Aorta (tissue), 5 donors: ENCODE results near the gene IRAK1BP1. TPM values are rescaled to one million over a fixed set of nuclear protein-coding genes. Genes with fewer than 3 reads are reported as not detected.
"Not testable (repeated sequence)": the region's sequence is repeated elsewhere in the genome, so short reads cannot be mapped to it uniquely, and the experiment has no call there.

ENCODE experiments used
- ATAC-seq: fragments of 200-7000 bp; cut with Tn5 transposase; one replicate; pipeline ENCODE4 v1.9.1; 2022; ENCODE audit warnings: moderate library complexity; ENCODE audit not compliant: low FRiP score
- DNase-seq, 2 donors: peaks; one replicate each; pipeline ENCODE4 v3.0.0-alpha.2; 2020
- H3K27ac ChIP-seq, 2 donors: one replicate each; pipeline ENCODE4 v1.5.1; 2013; ENCODE audit warnings: low read length in 2 of 2, mild to moderate bottlenecking in 2 of 2, moderate library complexity in 2 of 2, control low read depth in 1 of 2, inconsistent platforms in 1 of 2, low read depth in 1 of 2
- H3K27me3 ChIP-seq, 2 donors: one replicate each; pipeline ENCODE4 v1.6.1; 2013; ENCODE audit warnings: control low read depth in 1 of 2, low read length in 1 of 2, mild to moderate bottlenecking in 1 of 2, moderate library complexity in 1 of 2; ENCODE audit not compliant: insufficient read depth in 2 of 2, control insufficient read depth in 1 of 2
- H3K36me3 ChIP-seq, 2 donors: one replicate each; pipeline ENCODE4 v1.6.1; 2013; ENCODE audit warnings: control low read depth in 1 of 2, low read length in 1 of 2, mild to moderate bottlenecking in 1 of 2; ENCODE audit not compliant: insufficient read depth in 2 of 2, control insufficient read depth in 1 of 2
- H3K4me1 ChIP-seq, 2 donors: one replicate each; pipeline ENCODE4 v1.6.1; 2013; ENCODE audit warnings: low read length in 2 of 2, control low read depth in 1 of 2, mild to moderate bottlenecking in 1 of 2, moderate library complexity in 1 of 2; ENCODE audit not compliant: insufficient read depth in 2 of 2, control insufficient read depth in 1 of 2
- H3K4me3 ChIP-seq, 2 donors: one replicate each; pipeline ENCODE4 v1.5.1; 2013; ENCODE audit warnings: low read length in 2 of 2, control low read depth in 1 of 2, mild to moderate bottlenecking in 1 of 2
- H3K9me3 ChIP-seq: one replicate; pipeline ENCODE4 v1.6.1; 2013; ENCODE audit warnings: mild to moderate bottlenecking, low read length; ENCODE audit not compliant: control insufficient read depth
- WGBS, 2 donors: extraction: QIAGEN DNeasy Blood & Tissue Kit; methylation state at CpG; one replicate each; pipeline ENCODE4 v1.1.7; 2013; 5-methylcytosine and 5-hydroxymethylcytosine counted together
- intact Hi-C, 2 donors: fragments of 100-400 bp; cut with DNase I; formaldehyde crosslinking; loops; one replicate each; pipeline versions ENCODE4 v1.14.2 to v1.15.0; 2022
- polyA plus RNA-seq, 2 donors: library from polyadenylated mRNA; stranded (reverse); fragments of 200-250 nt; gene quantifications; one replicate each; pipeline ENCODE4 v1.2.3, GENCODE V29; 2013
- total RNA-seq, 2 donors: library from RNA; stranded (reverse); fragmentation: NEBNext Ultra II Directional; extraction: Animal tissue kit (Norgen Biotek cat#: 25700); gene quantifications; one replicate each; pipeline ENCODE4 v1.2.1, GENCODE V29; 2021
- donor health status: healthy with polysubstance abuse.
- donor health status: Bipolar disorder and iron deficiency.
- donor health status: DM: no; HTN: no; CAD: no.
- donor health status: DM: no; HTN: no; CAD: no.
- donor health status: DM: yes; HTN: yes; CAD: no.

IRAK1BP1 gene
- total and polyA plus RNA-seq, 4 donors: 1.3 to 5.0 (median 2.8) TPM

GRCh38 chr6:78864957-78865356 lies 2.4 kb upstream of the IRAK1BP1 start:
- H3K27me3 ChIP-seq: no peaks in the 10 kb centered on the region
- ATAC-seq: no peak
- 87 to 93% methylated on average over 5 of the region's 5 CpGs for WGBS, 2 donors
- H3K4me1 ChIP-seq: no peaks in the 10 kb centered on the region
- H3K36me3 ChIP-seq: no peaks in the 10 kb centered on the region
- no peak overlapping the region for H3K4me3 ChIP-seq
- H3K27ac ChIP-seq: no peak overlapping the region
- no peaks in the 10 kb centered on the region for H3K9me3 ChIP-seq
- intact Hi-C loops: no loop called here
- no peak for DNase-seq

DNA sequence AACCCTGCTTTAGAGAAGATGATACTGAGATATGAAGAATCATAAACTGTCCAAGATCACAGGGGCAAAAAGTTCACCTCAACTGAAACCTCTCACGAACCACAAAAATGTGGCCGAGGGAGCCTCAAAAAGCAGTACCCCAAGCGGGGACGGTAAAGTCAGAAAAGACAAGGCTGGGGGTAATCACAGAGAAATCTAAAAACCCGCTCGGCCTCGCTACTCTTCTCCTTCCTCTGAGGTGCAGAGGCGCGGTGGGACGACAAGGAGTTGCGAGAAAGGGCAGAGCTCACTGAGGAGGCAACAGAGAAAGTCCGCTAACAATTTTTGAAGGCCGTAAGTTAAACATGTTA lies 356 bp upstream of the IRAK1BP1 start:
- intact Hi-C loops: no loop called here
- H3K27ac ChIP-seq: no peak overlapping the region

DNA sequence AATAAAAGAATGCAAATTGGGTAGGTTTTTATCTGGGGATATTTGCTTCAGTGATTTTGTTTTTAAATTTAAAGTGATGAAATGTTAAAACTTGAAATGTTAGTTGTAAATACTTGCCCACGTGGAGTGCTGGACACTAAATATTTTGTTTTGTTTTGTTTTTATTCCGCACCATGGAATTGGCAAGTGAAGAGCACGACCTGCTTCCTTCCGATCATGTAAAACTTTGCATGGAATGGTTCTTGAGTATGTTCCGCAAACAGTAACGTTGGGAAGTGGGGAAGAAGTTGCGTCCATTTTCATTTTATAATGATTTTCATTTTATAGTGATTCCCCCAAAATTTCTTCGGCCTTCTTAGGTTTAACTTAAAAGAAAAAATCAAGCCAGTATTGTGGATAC lies 765 bp downstream of the IRAK1BP1 start:
- DNase-seq: no peak
- Histone ChIP-seq H3K27ac (no peak overlapping the region), H3K4me3 (peak overlapping the region; percentile 43 to 70), H3K27me3 (no peaks in the 10 kb centered on the region), H3K9me3 (no peaks in the 10 kb centered on the region), H3K36me3 (no peaks in the 10 kb centered on the region), H3K4me1 (no peaks in the 10 kb centered on the region)
- no peak for ATAC-seq
- intact Hi-C loops: no loop called here
- 32 to 35% methylated on average over 8 of the region's 8 CpGs for WGBS, 2 donors

More for the DNA sequence above, 356 bp upstream of the IRAK1BP1 start:
- WGBS, 2 donors: 2 to 3% methylated on average over 13 of the region's 13 CpGs
- Histone ChIP-seq H3K36me3 (no peaks in the 10 kb centered on the region), H3K4me1 (no peaks in the 10 kb centered on the region), H3K4me3 (peak overlapping the region; percentile 43 to 70), H3K9me3 (no peaks in the 10 kb centered on the region), H3K27me3 (no peaks in the 10 kb centered on the region)
- ATAC-seq (peak; percentile 74), DNase-seq (peak in 1 of 2 donors; percentile 72)

DNA sequence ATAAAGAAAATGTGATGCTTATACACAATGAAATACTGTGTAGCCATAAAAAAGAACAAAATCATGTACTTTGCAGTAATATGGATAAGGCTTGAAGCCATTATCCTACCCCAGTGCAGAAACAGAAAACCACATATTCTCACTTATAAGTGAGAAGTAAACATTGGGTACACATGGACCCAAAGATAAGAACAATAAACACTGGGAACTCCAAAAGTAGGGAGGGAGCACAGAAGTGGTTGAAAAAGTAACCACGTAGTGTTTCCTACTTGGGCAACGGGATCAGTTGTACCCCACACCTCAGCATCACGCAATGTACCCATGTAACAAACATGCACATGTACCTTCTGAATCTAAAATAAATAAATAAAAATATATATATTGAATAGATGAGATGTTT lies 8.2 kb downstream of the IRAK1BP1 start:
- Histone ChIP-seq H3K36me3 (peaks cover 0 to 1% of the 10 kb centered on the region in 2 donors), H3K4me3 (no peak overlapping the region), H3K27me3 (no peaks in the 10 kb centered on the region), H3K27ac (no peak overlapping the region), H3K4me1 (no peaks in the 10 kb centered on the region), H3K9me3 (peaks cover 1% of the 10 kb centered on the region)
- 86 to 98% methylated on average over 3 of the region's 3 CpGs for WGBS, 2 donors
- intact Hi-C loops: no loop called here
- ATAC-seq: no peak
- DNase-seq: no peak

DNA sequence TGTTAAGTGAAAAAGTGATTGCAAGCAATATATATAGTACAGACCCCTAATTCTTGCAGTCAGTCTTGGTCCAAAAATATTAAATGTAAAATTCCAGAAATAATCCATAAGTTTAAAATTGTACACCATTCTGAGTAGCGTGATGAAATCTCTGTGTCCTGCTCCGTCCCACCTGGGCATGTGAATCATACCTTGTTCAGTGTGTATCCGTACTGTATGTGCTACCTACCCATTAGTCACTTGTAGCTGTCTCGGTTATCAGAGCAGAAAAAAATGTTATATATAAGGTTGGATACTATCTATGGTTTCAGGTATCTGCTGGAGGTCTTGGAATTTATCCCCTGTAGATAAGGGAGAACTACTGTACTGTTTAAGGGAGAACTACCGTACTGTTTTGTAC lies 16.3 kb downstream of the IRAK1BP1 start:
- DNase-seq (no peak), ATAC-seq (no peak)
- intact Hi-C loops: no loop called here
- Histone ChIP-seq H3K27ac (no peak overlapping the region), H3K27me3 (no peaks in the 10 kb centered on the region), H3K4me3 (no peak overlapping the region), H3K36me3 (peaks cover 0 to 1% of the 10 kb centered on the region in 2 donors), H3K4me1 (no peaks in the 10 kb centered on the region), H3K9me3 (peaks cover 1% of the 10 kb centered on the region)
- 91 to 93% methylated on average over 5 of the region's 5 CpGs for WGBS, 2 donors

- intact Hi-C loops, DNase-seq, ATAC-seq, H3K27ac ChIP-seq, H3K4me3 ChIP-seq, H3K36me3 ChIP-seq, H3K9me3 ChIP-seq, H3K4me1 ChIP-seq, H3K27me3 ChIP-seq: not testable (repeated sequence)
- WGBS, 2 donors: 96% methylated on average over 5 of the region's 5 CpGs
Observed at GRCh38 chr6:78889901-78890300, 22.6 kb downstream of the IRAK1BP1 start.

DNA sequence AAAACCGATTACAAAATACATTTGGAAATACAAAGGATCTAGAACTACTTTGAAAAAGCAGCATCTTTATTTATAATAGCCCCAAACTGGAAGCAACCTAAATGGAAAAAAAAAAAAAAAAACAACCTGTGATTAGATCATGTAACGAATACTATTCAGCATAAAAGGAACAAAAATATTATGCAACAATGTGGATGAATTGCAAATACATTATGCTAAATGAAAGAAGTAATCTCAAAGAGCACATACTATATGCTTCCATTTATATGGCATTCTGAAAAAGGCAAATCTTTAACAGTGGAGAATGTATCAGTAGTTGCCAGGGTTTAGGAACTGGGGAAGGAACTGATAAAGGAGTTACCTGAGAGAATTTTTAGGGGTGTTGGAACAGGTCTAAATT lies 28.9 kb downstream of the IRAK1BP1 start:
- Histone ChIP-seq H3K9me3 (no peaks in the 10 kb centered on the region), H3K36me3 (peaks cover 0 to 3% of the 10 kb centered on the region in 2 donors), H3K27ac (no peak overlapping the region), H3K4me3 (no peak overlapping the region), H3K4me1 (no peaks in the 10 kb centered on the region), H3K27me3 (no peaks in the 10 kb centered on the region)
- WGBS, 2 donors: 96% methylated on average over 2 of the region's 2 CpGs
- intact Hi-C loops: no loop called here
- no peak for ATAC-seq
- no peak for DNase-seq

DNA sequence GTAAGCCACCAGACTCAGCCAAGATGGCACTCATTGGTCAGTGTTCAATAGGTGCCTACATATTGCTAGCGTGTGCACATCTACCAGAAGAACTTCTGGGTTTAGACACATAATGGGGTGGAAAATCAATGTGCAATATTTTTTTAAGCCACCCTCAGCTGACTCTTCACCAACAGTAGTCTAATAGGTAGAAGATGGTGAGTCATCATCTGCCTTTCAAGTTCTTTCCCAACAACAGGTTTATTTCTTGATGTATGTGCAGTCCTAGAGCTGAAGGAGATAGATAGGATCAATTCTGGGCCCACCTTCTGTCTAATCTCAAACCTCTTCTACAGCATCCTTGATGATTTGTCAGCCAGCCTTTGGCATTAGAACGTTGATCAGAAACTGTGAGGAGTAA lies 41.3 kb downstream of the IRAK1BP1 start:
- Histone ChIP-seq H3K36me3 (no peaks in the 10 kb centered on the region), H3K4me3 (no peak overlapping the region), H3K27ac (no peak overlapping the region), H3K9me3 (peaks cover 1% of the 10 kb centered on the region), H3K27me3 (no peaks in the 10 kb centered on the region), H3K4me1 (no peaks in the 10 kb centered on the region)
- DNase-seq (no peak), ATAC-seq (no peak)
- intact Hi-C loops: no loop called here
- WGBS, 2 donors: 86 to 88% methylated on average over 2 of the region's 2 CpGs

DNA sequence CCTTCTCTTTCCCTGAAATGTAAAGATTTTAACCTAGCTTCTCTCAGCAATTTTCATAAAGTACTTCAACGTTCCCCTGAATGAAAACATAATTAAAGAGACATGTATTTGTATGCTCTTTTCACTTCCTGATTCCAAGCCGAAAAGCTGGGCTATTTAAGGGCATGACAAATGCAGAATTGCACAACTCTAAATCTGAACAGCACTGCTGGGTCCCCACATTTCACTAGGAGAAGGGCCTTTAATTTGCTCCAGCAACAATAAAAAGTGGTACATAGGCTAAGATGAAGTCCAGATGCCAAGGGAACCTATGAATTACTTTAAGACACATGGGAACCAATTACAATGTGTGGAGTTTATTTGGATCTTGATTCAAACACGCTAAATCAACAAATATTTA lies 42.0 kb downstream of the IRAK1BP1 start:
- intact Hi-C loops: no loop called here
- no peaks in the 10 kb centered on the region for H3K36me3 ChIP-seq
- WGBS, 2 donors: 51 to 53% methylated on average over 3 of the region's 3 CpGs
- no peak overlapping the region for H3K27ac ChIP-seq
- DNase-seq (no peak), ATAC-seq (no peak)
- H3K27me3 ChIP-seq: no peaks in the 10 kb centered on the region
- peaks cover 1% of the 10 kb centered on the region for H3K9me3 ChIP-seq
- H3K4me1 ChIP-seq: no peaks in the 10 kb centered on the region
- H3K4me3 ChIP-seq: no peak overlapping the region
